DND-41 (cell line): ENCODE data around the gene MERTK.

Experiments
- ATAC-seq: fragments of 200-7000 bp; cut with Tn5 transposase; 3 replicates; pipeline ENCODE4 v1.9.1; 2021; ENCODE audit warnings: low read depth; ENCODE audit not compliant: insufficient read depth
- DNase-seq: peaks from one replicate; pipeline ENCODE4 v3.0.0-alpha.2; 2020
- H2AFZ ChIP-seq: 2 replicates; pipeline ENCODE4 v1.6.0; 2012; ENCODE audit warnings: low read depth, low read length
- H3K27ac ChIP-seq: 2 replicates; pipeline ENCODE4 v1.5.1; 2012; ENCODE audit warnings: low read length, inconsistent platforms
- H3K27me3 ChIP-seq: fragments of 200-600 bp; sonication (generic); 2 replicates; pipeline ENCODE4 v1.6.0; 2012; ENCODE audit warnings: low read length, mild to moderate bottlenecking, inconsistent platforms; ENCODE audit not compliant: insufficient read depth, poor library complexity
- H3K36me3 ChIP-seq: 2 replicates; pipeline ENCODE4 v1.5.1; 2012; ENCODE audit warnings: low read length, inconsistent platforms; ENCODE audit not compliant: insufficient read depth
- H3K4me1 ChIP-seq: 2 replicates; pipeline ENCODE4 v1.5.1; 2012; ENCODE audit warnings: mild to moderate bottlenecking, low read length; ENCODE audit not compliant: insufficient read depth
- H3K4me2 ChIP-seq: 2 replicates; pipeline ENCODE4 v1.6.0; 2012; ENCODE audit warnings: mild to moderate bottlenecking, moderate library complexity, low read length, inconsistent platforms; ENCODE audit not compliant: insufficient read depth
- H3K4me3 ChIP-seq, 2 experiments: fragments of 200-600 bp in 1 of 2; shearing (Covaris generic) in 1 of 2; 2 replicates each; pipeline ENCODE4 v1.5.1; 2012 to 2016; ENCODE audit warnings: inconsistent platforms in 2 of 2, low read length in 2 of 2, mild to moderate bottlenecking in 2 of 2, low read depth in 1 of 2, moderate library complexity in 1 of 2
- H3K79me2 ChIP-seq: 2 replicates; pipeline ENCODE4 v1.6.0; 2012; ENCODE audit warnings: low read length, inconsistent platforms; ENCODE audit not compliant: insufficient read depth
- H3K9ac ChIP-seq: 2 replicates; pipeline ENCODE4 v1.6.0; 2012; ENCODE audit warnings: low read depth, mild to moderate bottlenecking, inconsistent platforms, low read length, moderate library complexity
- H3K9me3 ChIP-seq: 2 replicates; pipeline ENCODE4 v1.5.1; 2012; ENCODE audit warnings: low read length, moderate library complexity, mild to moderate bottlenecking, inconsistent platforms; ENCODE audit not compliant: insufficient read depth, severe bottlenecking
- H4K20me1 ChIP-seq: 2 replicates; pipeline ENCODE4 v1.6.0; 2012; ENCODE audit warnings: low read length; ENCODE audit not compliant: insufficient read depth
- EZH2 ChIP-seq: IDR thresholded peaks from 3 replicates; pipeline ENCODE4 v1.6.1; 2012; ENCODE audit warnings: borderline replicate concordance, low read depth, mild to moderate bottlenecking, moderate library complexity, low read length, inconsistent platforms; ENCODE audit not compliant: severe bottlenecking
- TF ChIP-seq, protein P1 (sequence below): IDR thresholded peaks from 2 replicates; pipeline ENCODE4 v1.5.1; 2012; ENCODE audit warnings: borderline replicate concordance, low read length, moderate library complexity, mild to moderate bottlenecking; ENCODE audit not compliant: poor library complexity, severe bottlenecking; ENCODE audit errors: extremely low read depth

MERTK gene

DNA sequence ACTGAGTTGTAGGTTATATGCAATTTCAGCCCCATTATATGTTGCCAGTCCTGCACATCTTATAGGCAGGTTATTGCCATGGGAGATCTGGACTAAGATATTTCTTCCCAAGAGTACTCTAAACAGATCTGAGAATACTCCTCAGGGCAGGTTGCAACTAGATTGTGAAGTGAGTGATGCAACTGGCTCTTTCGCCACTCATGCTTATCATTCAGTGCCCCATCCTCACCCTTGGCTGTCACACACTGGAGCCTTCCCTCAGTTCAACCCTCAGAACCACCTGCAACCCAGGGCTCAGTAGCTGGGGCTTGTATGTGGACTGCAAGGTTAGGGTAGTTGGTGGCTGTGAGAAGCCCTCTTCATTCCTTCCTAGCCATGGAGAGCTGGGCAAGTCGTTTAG lies 14.1 kb downstream of the MERTK start:
- Histone ChIP-seq H3K4me2 (no peak overlapping the region), H3K9ac (no peak overlapping the region), H3K4me1 (no peaks in the 10 kb centered on the region), H3K27ac (no peak overlapping the region), H3K27me3 (no peaks in the 10 kb centered on the region), H3K36me3 (no peaks in the 10 kb centered on the region), H3K4me3 (no peak overlapping the region), H4K20me1 (no peaks in the 10 kb centered on the region), H3K79me2 (no peaks in the 10 kb centered on the region), H2AFZ (0 out of 2 replicates have a peak overlapping the region, but pooled peaks have one; percentile 43), H3K9me3 (no peaks in the 10 kb centered on the region)
- TF ChIP-seq, protein P1, sequence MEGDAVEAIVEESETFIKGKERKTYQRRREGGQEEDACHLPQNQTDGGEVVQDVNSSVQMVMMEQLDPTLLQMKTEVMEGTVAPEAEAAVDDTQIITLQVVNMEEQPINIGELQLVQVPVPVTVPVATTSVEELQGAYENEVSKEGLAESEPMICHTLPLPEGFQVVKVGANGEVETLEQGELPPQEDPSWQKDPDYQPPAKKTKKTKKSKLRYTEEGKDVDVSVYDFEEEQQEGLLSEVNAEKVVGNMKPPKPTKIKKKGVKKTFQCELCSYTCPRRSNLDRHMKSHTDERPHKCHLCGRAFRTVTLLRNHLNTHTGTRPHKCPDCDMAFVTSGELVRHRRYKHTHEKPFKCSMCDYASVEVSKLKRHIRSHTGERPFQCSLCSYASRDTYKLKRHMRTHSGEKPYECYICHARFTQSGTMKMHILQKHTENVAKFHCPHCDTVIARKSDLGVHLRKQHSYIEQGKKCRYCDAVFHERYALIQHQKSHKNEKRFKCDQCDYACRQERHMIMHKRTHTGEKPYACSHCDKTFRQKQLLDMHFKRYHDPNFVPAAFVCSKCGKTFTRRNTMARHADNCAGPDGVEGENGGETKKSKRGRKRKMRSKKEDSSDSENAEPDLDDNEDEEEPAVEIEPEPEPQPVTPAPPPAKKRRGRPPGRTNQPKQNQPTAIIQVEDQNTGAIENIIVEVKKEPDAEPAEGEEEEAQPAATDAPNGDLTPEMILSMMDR = no peak
- no peak for TF ChIP-seq EZH2
- no peak for ATAC-seq
- DNase-seq = no peak

DNA sequence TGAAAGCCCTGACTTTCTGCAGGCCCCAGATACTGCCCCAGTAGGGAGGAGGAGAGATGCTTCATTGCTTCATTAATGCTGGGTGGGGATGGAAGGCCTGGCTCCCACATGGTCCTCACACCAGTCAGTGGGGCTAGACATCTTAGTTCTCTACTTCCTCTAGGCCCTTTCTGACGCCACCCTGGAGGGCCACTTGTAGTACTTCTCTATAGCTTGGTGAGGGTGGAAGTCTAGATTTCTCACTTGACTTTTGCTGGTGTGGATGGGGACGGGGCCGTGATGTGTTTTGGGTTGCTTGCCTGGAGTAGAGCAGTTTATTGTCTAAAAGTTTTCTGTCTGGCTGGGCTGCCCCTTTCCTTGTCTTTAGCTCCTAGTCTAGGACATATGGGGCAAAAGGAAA lies 18.7 kb downstream of the MERTK start:
- Histone ChIP-seq H3K9ac (no peak overlapping the region), H4K20me1 (no peaks in the 10 kb centered on the region), H3K4me2 (no peak overlapping the region), H3K4me1 (no peaks in the 10 kb centered on the region), H2AFZ (no peak overlapping the region), H3K27ac (no peak overlapping the region), H3K4me3 (no peak overlapping the region), H3K27me3 (no peaks in the 10 kb centered on the region), H3K36me3 (no peaks in the 10 kb centered on the region), H3K9me3 (no peaks in the 10 kb centered on the region), H3K79me2 (no peaks in the 10 kb centered on the region)
- DNase-seq = no peak
- no peak for ATAC-seq
- no peak for TF ChIP-seq EZH2
- TF ChIP-seq, protein P1 = no peak

DNA sequence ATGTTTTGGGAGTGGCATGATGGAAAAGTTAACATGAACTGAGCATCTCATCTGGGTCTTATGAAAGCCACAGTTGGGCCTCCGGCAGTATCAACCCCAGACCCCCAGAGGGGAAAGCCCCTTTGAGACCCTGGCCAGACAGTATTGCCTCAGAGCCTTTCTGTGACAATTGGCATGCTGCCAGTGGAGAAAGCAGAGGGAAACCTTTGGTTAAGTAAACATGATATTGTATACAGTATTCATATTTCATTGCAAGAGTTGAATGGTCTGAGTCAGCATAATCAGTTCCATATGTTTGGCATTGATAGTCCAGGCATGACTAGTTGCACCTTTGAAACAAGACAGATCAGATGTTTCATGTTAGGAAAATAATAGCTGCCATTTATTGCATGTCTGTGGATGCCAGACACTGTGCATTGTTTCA lies 20.0 kb downstream of the MERTK start:
- DNase-seq = no peak
- TF ChIP-seq EZH2 = no peak
- TF ChIP-seq, protein P1 = no peak
- H3K36me3 ChIP-seq = no peaks in the 10 kb centered on the region

DNA sequence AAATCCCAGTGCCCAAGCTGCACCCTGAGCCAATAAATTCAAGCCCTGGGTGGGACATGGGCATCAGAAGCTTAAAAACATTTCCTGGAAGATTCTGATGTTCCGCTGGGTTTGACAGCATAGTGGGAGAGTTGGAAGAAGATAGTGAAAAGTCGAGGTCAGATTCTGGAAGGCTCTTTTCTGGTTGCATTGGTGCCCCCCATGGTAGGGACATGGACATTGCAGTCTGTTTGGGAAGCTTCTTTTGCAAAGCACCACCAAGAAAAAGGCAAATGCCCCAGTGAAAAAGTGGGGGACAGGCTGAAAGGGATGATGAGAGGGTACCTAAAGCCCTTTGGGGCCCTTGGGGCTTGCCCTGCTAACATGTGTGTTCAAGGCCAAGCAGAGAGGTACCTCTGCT lies 21.0 kb downstream of the MERTK start:
- DNase-seq (no peak), ATAC-seq (no peak)
- Histone ChIP-seq H3K4me3 (no peak overlapping the region), H3K9ac (no peak overlapping the region), H3K27me3 (no peaks in the 10 kb centered on the region), H3K4me2 (no peak overlapping the region), H3K27ac (no peak overlapping the region), H3K4me1 (no peaks in the 10 kb centered on the region), H4K20me1 (no peaks in the 10 kb centered on the region), H3K9me3 (no peaks in the 10 kb centered on the region), H3K36me3 (no peaks in the 10 kb centered on the region), H2AFZ (no peak overlapping the region), H3K79me2 (no peaks in the 10 kb centered on the region)
- TF ChIP-seq, protein P1 = peak; percentile 42
- TF ChIP-seq EZH2 = no peak

More for the DNA sequence above, 20.0 kb downstream of the MERTK start:
- Histone ChIP-seq H3K4me2 (no peak overlapping the region), H3K9me3 (no peaks in the 10 kb centered on the region), H3K79me2 (no peaks in the 10 kb centered on the region), H3K27me3 (no peaks in the 10 kb centered on the region), H3K9ac (no peak overlapping the region), H2AFZ (no peak overlapping the region), H3K27ac (no peak overlapping the region), H3K4me3 (no peak overlapping the region), H4K20me1 (no peaks in the 10 kb centered on the region), H3K4me1 (no peaks in the 10 kb centered on the region)
- ATAC-seq = no peak
